K562 (cell line): Measurements from ENCODE around the gene ST6GALNAC6. TPM values are rescaled to one million over a fixed set of nuclear protein-coding genes. Genes with fewer than 3 reads are reported as not detected.

Source experiments
- ATAC-seq: fragments of 200-7000 bp; cut with Tn5 transposase; 3 replicates; pipeline ENCODE4 v1.9.1; 2020; ENCODE audit warnings: moderate library complexity
- BruUV-seq: library from RNA; stranded (reverse); fragments of 400-500 nt; replicated peaks from 2 replicates; lab custom pipeline; 2021; lab: Mats Ljungman, UMichigan
- CTCF ChIA-PET: fragments of 300-600 bp; formaldehyde crosslinking; extraction: SDS; loops from one replicate; lab custom pipeline; 2021; ENCODE audit warnings: low intra/inter-chr PET ratio; lab: Yijun Ruan, JAX
- POLR2A ChIA-PET: fragments of 300-600, 350-650 bp; sonication (Branson Sonifier 250); formaldehyde crosslinking; extraction: SDS; loops from one replicate; lab custom pipeline; 2021; ENCODE audit warnings: antibody characterized with exemption, inconsistent platforms; lab: Yijun Ruan, JAX
- DNase-seq, 4 experiments: peaks; one replicate each; pipeline versions ENCODE4 v3.0.0 to v3.0.0-alpha.2; 2011 to 2018; ENCODE audit warnings: low spot score in 3 of 4, mixed read lengths in 3 of 4; ENCODE audit errors: extremely low read depth in 1 of 4
- FAIRE-seq: peaks from 2 replicates; lab custom pipeline; 2011; peaks lifted over from hg19 to GRCh38; lab: Jason Lieb, UNC
- H2AFZ ChIP-seq: 2 replicates; pipeline ENCODE4 v1.6.0; 2011; ENCODE audit warnings: low read depth, low read length, control low read depth, inconsistent platforms
- H3K27ac ChIP-seq: fragments of 200-600 bp; 3 replicates; pipeline ENCODE4 v1.8.0; 2011; ENCODE audit warnings: low read depth, mild to moderate bottlenecking, control low read depth, inconsistent platforms, low read length, moderate library complexity, mixed read lengths; ENCODE audit errors: extremely low read depth
- H3K27me3 ChIP-seq, 2 experiments: fragments of 300-600 bp in 1 of 2; 2 replicates in 1 of 2; 3 replicates in 1 of 2; pipeline versions ENCODE4 v1.6.0 to v1.8.0; 2011; ENCODE audit warnings: inconsistent platforms in 2 of 2, low read length in 2 of 2, mild to moderate bottlenecking in 1 of 2, mixed read lengths in 1 of 2, moderate library complexity in 1 of 2; ENCODE audit not compliant: control insufficient read depth in 2 of 2, insufficient read depth in 2 of 2
- H3K36me3 ChIP-seq: fragments of 300-600 bp; 3 replicates; pipeline ENCODE4 v1.8.0; 2011; ENCODE audit warnings: mild to moderate bottlenecking, low read length, inconsistent platforms; ENCODE audit not compliant: control insufficient read depth, insufficient read depth
- H3K4me1 ChIP-seq, 2 experiments: fragments of 200-600 bp in 1 of 2; replicated peaks in 1 of 2; 2 replicates in 1 of 2; 3 replicates in 1 of 2; pipeline versions ENCODE4 v1.5.1 to v1.8.0; 2011; ENCODE audit warnings: inconsistent platforms in 2 of 2, low read length in 2 of 2, mild to moderate bottlenecking in 1 of 2, mixed read lengths in 1 of 2, moderate library complexity in 1 of 2; ENCODE audit not compliant: control insufficient read depth in 2 of 2, insufficient read depth in 2 of 2
- H3K4me2 ChIP-seq: 2 replicates; pipeline ENCODE4 v1.6.1; 2011; ENCODE audit warnings: low read length, control low read depth, inconsistent platforms, mixed read lengths; ENCODE audit not compliant: insufficient read depth
- H3K4me3 ChIP-seq: fragments of 200-600 bp; sonication (generic), shearing (Covaris generic); 2 replicates; pipeline ENCODE4 v1.5.1; 2016; ENCODE audit warnings: control low read depth, inconsistent platforms
- H3K79me2 ChIP-seq: fragments of 200-600 bp; 3 replicates; pipeline ENCODE4 v1.8.0; 2011; ENCODE audit warnings: low read length, inconsistent platforms; ENCODE audit not compliant: control insufficient read depth, insufficient read depth
- H3K9ac ChIP-seq, 2 experiments: 2 replicates each; pipeline versions ENCODE4 v1.6.0 to v1.6.1; 2011; ENCODE audit warnings: low read depth in 2 of 2, low read length in 2 of 2, control low read depth in 1 of 2, inconsistent platforms in 1 of 2, mild to moderate bottlenecking in 1 of 2, mixed read lengths in 1 of 2; ENCODE audit not compliant: insufficient read depth in 1 of 2
- H3K9me1 ChIP-seq: one replicate; pipeline ENCODE4 v1.6.0; 2011; ENCODE audit warnings: inconsistent platforms, mild to moderate bottlenecking, low read length, moderate library complexity; ENCODE audit not compliant: control insufficient read depth, insufficient read depth
- H3K9me3 ChIP-seq: replicated peaks from 2 replicates; pipeline ENCODE4 v1.5.1; 2011; ENCODE audit warnings: low read depth, low read length, inconsistent platforms; ENCODE audit not compliant: control insufficient read depth, insufficient read depth
- H4K20me1 ChIP-seq: replicated peaks from 2 replicates; pipeline ENCODE4 v1.6.1; 2011; ENCODE audit warnings: low read length, inconsistent platforms, mixed read lengths; ENCODE audit not compliant: control insufficient read depth, insufficient read depth
- FOXK2 ChIP-seq, 2 experiments: fragments of 450-650 bp; IDR thresholded peaks in 1 of 2; conservative IDR thresholded peaks in 1 of 2; 2 replicates each; pipeline ENCODE4 v1.6.1; 2016; ENCODE audit warnings: low read depth in 2 of 2, mild to moderate bottlenecking in 1 of 2
- GABPA ChIP-seq: fragments of 200-800 bp; sonication (Bioruptor generic); conservative IDR thresholded peaks from 2 replicates; pipeline ENCODE4 v1.6.1; 2016; ENCODE audit warnings: low read depth, missing genetic modification characterization, missing compliant biosample characterization
- IFI16 ChIP-seq: fragments of 250-450 bp; sonication (Bioruptor Pico); IDR thresholded peaks from 2 replicates; pipeline ENCODE4 v2.1.2; 2022; ENCODE audit warnings: mild to moderate bottlenecking, inconsistent platforms
- MED1 ChIP-seq: sonication (generic); formaldehyde crosslinking; IDR thresholded peaks from 2 replicates; pipeline ENCODE4 v1.8.1; 2023; ENCODE audit warnings: missing genetic modification reagents, borderline replicate concordance
- MXI1 ChIP-seq: IDR thresholded peaks from 2 replicates; pipeline ENCODE4 v1.6.1; 2011; ENCODE audit warnings: low read depth, mild to moderate bottlenecking, improper control_type of control experiment, low read length
- NFYB ChIP-seq: IDR thresholded peaks from 2 replicates; pipeline ENCODE4 v1.6.1; 2011; ENCODE audit warnings: mild to moderate bottlenecking, moderate library complexity; ENCODE audit not compliant: insufficient read length; ENCODE audit errors: extremely low read depth
- NR2C1 ChIP-seq, 2 experiments: fragments of 450-650 bp; IDR thresholded peaks; 2 replicates each; pipeline ENCODE4 v1.6.1; 2017; ENCODE audit warnings: mild to moderate bottlenecking in 2 of 2, antibody characterized with exemption in 1 of 2, inconsistent platforms in 1 of 2, missing compliant biosample characterization in 1 of 2, missing genetic modification characterization in 1 of 2
- NRF1 ChIP-seq, 2 experiments: fragments of 450-650 bp; IDR thresholded peaks in 1 of 2; conservative IDR thresholded peaks in 1 of 2; 2 replicates each; pipeline ENCODE4 v1.6.1; 2014; ENCODE audit warnings: mild to moderate bottlenecking in 2 of 2
- RREB1 ChIP-seq: fragments of 250-450 bp; sonication (Bioruptor Pico); IDR thresholded peaks from 2 replicates; pipeline ENCODE4 v1.4.0; 2020
- SPI1 ChIP-seq: IDR thresholded peaks from 2 replicates; pipeline ENCODE4 v1.6.1; 2011; ENCODE audit warnings: low read depth, low read length, control low read depth, borderline replicate concordance
- XRCC5 ChIP-seq: fragments of 200-400 bp; formaldehyde crosslinking; IDR thresholded peaks from 2 replicates; pipeline ENCODE4 v1.6.1; 2017; ENCODE audit warnings: low read depth, mild to moderate bottlenecking, low read length
- ZBTB7A ChIP-seq: IDR thresholded peaks from 2 replicates; pipeline ENCODE4 v1.6.1; 2011; ENCODE audit warnings: low read depth, mild to moderate bottlenecking, low read length, moderate library complexity, borderline replicate concordance; ENCODE audit not compliant: control insufficient read depth
- ZNF263 ChIP-seq: sonication (generic); formaldehyde crosslinking; IDR thresholded peaks from 2 replicates; pipeline ENCODE4 v1.8.0; 2022; ENCODE audit warnings: mild to moderate bottlenecking, missing genetic modification reagents, borderline replicate concordance
- ZNF75A ChIP-seq: fragments of 450-650 bp; formaldehyde crosslinking; IDR thresholded peaks from 2 replicates; pipeline ENCODE4 v1.4.0; 2020; ENCODE audit warnings: mild to moderate bottlenecking
- WGBS: fragments of 100-300 bp; shearing (Covaris generic); methylation state at CpG from one replicate; pipeline ENCODE4 v1.1.6; 2016; ENCODE audit warnings: low coverage, mixed read lengths; ENCODE audit not compliant: insufficient coverage; ENCODE audit errors: missing lambda C conversion rate; 5-methylcytosine and 5-hydroxymethylcytosine counted together
- in situ Hi-C: fragments of 300-500 bp; cut with MboI; formaldehyde crosslinking; loops from 4 replicates; pipeline ENCODE4 v1.15.0; 2018; ENCODE audit warnings: inconsistent platforms, mixed read lengths
- intact Hi-C: fragments of 100-400 bp; cut with micrococcal nuclease; formaldehyde crosslinking; loops from 2 replicates; pipeline ENCODE4 v1.14.2; 2022
- polyA plus RNA-seq, 8 experiments: library from polyadenylated mRNA; depleted of rRNA in 4 of 8; stranded (reverse) in 5 of 8; unstranded in 3 of 8; fragments of >200 nt; fragmentation: Nextera tagmentation in 2 of 8; fragmentation: Illumina TruSeq in 1 of 8; extraction: Ambion mirVana in 2 of 8; extraction: Trizol in 1 of 8; gene quantifications; 2 replicates each; pipeline versions ENCODE4 v1.2.1 to v1.2.3, GENCODE V29; 2011 to 2014; ENCODE audit warnings: inconsistent platforms in 1 of 8, missing spikeins in 1 of 8
- total RNA-seq, 7 experiments: library from RNA; depleted of rRNA in 6 of 7; stranded (reverse); fragments of >200 nt in 6 of 7; fragmentation: Illumina TruSeq in 2 of 7; extraction: Trizol in 2 of 7; gene quantifications; 2 replicates each; pipeline versions ENCODE4 v1.2.1 to v1.2.3, GENCODE V29; 2011 to 2021; ENCODE audit warnings: low replicate concordance in 1 of 7
- TF ChIP-seq, protein P1 (sequence below): fragments of 450-650 bp; IDR thresholded peaks from 2 replicates; pipeline ENCODE4 v1.6.1; 2016

The ST6GALNAC6 gene
- total and polyA plus RNA-seq, 9 of the 15 experiments (the other 6 are each of a cell fraction or from before 2014, with no cell fraction given) = 0.13 to 23.0 (median 14.5) TPM

- peak overlapping the region; percentile 14; the same call in 1 of the 2 replicates for H3K4me3 ChIP-seq
- ChIA-PET CTCF (interaction anchor here (0.8 kb wide), 1 partner anchor 38 kb away, joined by 4 read pairs; no protein-coding TSS in a partner anchor), POLR2A (interaction anchor here (0.6 to 2.9 kb wide), 9 partner anchors 9 to 156 kb away, joined by 3 to 12 read pairs (median 4); no protein-coding TSS in a partner anchor)
- WGBS = 11% methylated on average over 5 of the region's 19 CpGs
- no peaks in the 10 kb centered on the region for H3K9me1 ChIP-seq
- H3K9me3 ChIP-seq = peaks cover 4% of the 10 kb centered on the region
- no TSS peak for BruUV-seq
- H3K36me3 ChIP-seq = peaks cover 49% of the 10 kb centered on the region
- H2AFZ ChIP-seq = no peak overlapping the region
- in situ Hi-C loops = no loop called here
- FAIRE-seq (peak; percentile 84), ATAC-seq (peak; percentile 83), DNase-seq (peak; percentile 85 to 95 (median 94))
- H3K79me2 ChIP-seq = peaks cover 27% of the 10 kb centered on the region
- H3K27ac ChIP-seq = peak overlapping the region; percentile 58
- H3K27me3 ChIP-seq = no peaks in the 10 kb centered on the region
- H3K9ac ChIP-seq = peak overlapping the region in 1 of 2 experiments; percentile 84; a peak in 2 of 4 replicates
- peaks cover 11 to 42% of the 10 kb centered on the region in 2 experiments for H3K4me1 ChIP-seq
- intact Hi-C loops = loop anchor here (2.0 kb wide), 1 partner anchor 20 kb away; the partner anchor contains the start of gene ST6GALNAC4
- H4K20me1 ChIP-seq = no peaks in the 10 kb centered on the region; the same call in 1 of the 2 replicates
- H3K4me2 ChIP-seq = peak overlapping the region; percentile 51
- TF ChIP-seq MED1 (CRISPR knock-in tag) = no peak
- TF ChIP-seq RREB1 (CRISPR knock-in tag) = no peak
- no peak for TF ChIP-seq ZNF263 (CRISPR knock-in tag)
- TF ChIP-seq FOXK2 (conservative IDR thresholded peaks at IDR 0.05 in 1 of 2, IDR thresholded peaks at IDR 0.05 in 1 of 2; ENCODE audit: low read depth in 2 of 2) = 0 out of 4 replicates have a peak, but pooled peaks of 1 of the 2 experiments have one; percentile 25
- no peak for TF ChIP-seq NRF1 (conservative IDR thresholded peaks at IDR 0.05 in 1 of 2, IDR thresholded peaks at IDR 0.05 in 1 of 2)
- peak; percentile 34 for TF ChIP-seq NFYB
- TF ChIP-seq NR2C1 (IDR thresholded peaks at IDR 0.05) = peak; percentile 60
- TF ChIP-seq NR2C1 (tag; IDR thresholded peaks at IDR 0.05) = peak; percentile 69
- TF ChIP-seq GABPA = 0 out of 2 replicates have a peak, but pooled peaks have one; percentile 17
- peak; percentile 74; the same call in 1 of the 2 replicates for TF ChIP-seq ZBTB7A
- no peak for TF ChIP-seq ZNF75A (CRISPR knock-in tag)
- no peak for TF ChIP-seq IFI16
- TF ChIP-seq, protein P1, sequence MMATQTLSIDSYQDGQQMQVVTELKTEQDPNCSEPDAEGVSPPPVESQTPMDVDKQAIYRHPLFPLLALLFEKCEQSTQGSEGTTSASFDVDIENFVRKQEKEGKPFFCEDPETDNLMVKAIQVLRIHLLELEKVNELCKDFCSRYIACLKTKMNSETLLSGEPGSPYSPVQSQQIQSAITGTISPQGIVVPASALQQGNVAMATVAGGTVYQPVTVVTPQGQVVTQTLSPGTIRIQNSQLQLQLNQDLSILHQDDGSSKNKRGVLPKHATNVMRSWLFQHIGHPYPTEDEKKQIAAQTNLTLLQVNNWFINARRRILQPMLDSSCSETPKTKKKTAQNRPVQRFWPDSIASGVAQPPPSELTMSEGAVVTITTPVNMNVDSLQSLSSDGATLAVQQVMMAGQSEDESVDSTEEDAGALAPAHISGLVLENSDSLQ = peak; percentile 32; the same call in 1 of the 2 replicates
- TF ChIP-seq SPI1 = peak; percentile 47; the same call in 1 of the 2 replicates
- TF ChIP-seq XRCC5 = 0 out of 2 replicates have a peak, but pooled peaks have one; percentile 26
- TF ChIP-seq MXI1 = no peak
These were observed 2.2 kb downstream of the ST6GALNAC6 start for GRCh38 chr9:127897193-127897692.
